Inflammatory macrophage treated with lipopolysaccharide for 4 hours (primary cell): ENCODE data around the gene FGF1.
A peak's percentile ranks its signal among the peaks of the same experiment; 100 is the strongest.

Experiments used
- DNase-seq: peaks from one replicate; pipeline ENCODE4 v3.0.0-alpha.2; 2020

The FGF1 gene

GRCh38 chr5:142685418-142686209 lies at the start of gene FGF1:
FGF1 (minus strand) TSS chr5:142686090; CDS start chr5:142614127, 71,963 bp downstream.
- no peak for DNase-seq

- DNase-seq = no peak
These were observed 41.8 kb upstream of the FGF1 start for GRCh38 chr5:142727735-142728047.

- DNase-seq = peak; percentile 82
These were observed 40.4 kb upstream of the FGF1 start for GRCh38 chr5:142726188-142726731.

GRCh38 chr5:142725231-142726187 lies 39.6 kb upstream of the FGF1 start:
- DNase-seq = peak; percentile 27

GRCh38 chr5:142724821-142725220 lies 38.9 kb upstream of the FGF1 start:
- no peak for DNase-seq

- no peak for DNase-seq
These were observed 37.0 kb upstream of the FGF1 start for GRCh38 chr5:142722896-142723295.

GRCh38 chr5:142722146-142722545 lies 36.3 kb upstream of the FGF1 start:
- no peak for DNase-seq

- no peak for DNase-seq
These were observed 34.9 kb upstream of the FGF1 start for GRCh38 chr5:142720641-142721271.

GRCh38 chr5:142719836-142720370 lies 34.0 kb upstream of the FGF1 start:
- no peak for DNase-seq

GRCh38 chr5:142717582-142718215 lies 31.8 kb upstream of the FGF1 start:
- peak; percentile 67 for DNase-seq

GRCh38 chr5:142716963-142717362 lies 31.1 kb upstream of the FGF1 start:
- DNase-seq = peak; percentile 45

- DNase-seq = no peak
These were observed 29.4 kb upstream of the FGF1 start for GRCh38 chr5:142715291-142715690.

- peak; percentile 86 for DNase-seq
These were observed 27.3 kb upstream of the FGF1 start for GRCh38 chr5:142713121-142713706.

- DNase-seq = no peak
These were observed 17.3 kb upstream of the FGF1 start for GRCh38 chr5:142703153-142703552.

GRCh38 chr5:142701673-142702311 lies 15.9 kb upstream of the FGF1 start:
- peak; percentile 16 for DNase-seq

- DNase-seq = no peak
These were observed 14.7 kb upstream of the FGF1 start for GRCh38 chr5:142700566-142700965.

GRCh38 chr5:142699184-142699720 lies 13.4 kb upstream of the FGF1 start:
- peak; percentile 79 for DNase-seq

GRCh38 chr5:142698447-142699183 lies 12.7 kb upstream of the FGF1 start:
- DNase-seq = no peak

GRCh38 chr5:142697356-142698255 lies 11.7 kb upstream of the FGF1 start:
- peak; percentile 47 for DNase-seq
